T-helper 2 cell (primary cell): ENCODE measurements around the gene SMIM22.
A peak's percentile ranks its signal among the peaks of the same experiment; 100 is the strongest.

Source experiments
- DNase-seq, 5 experiments: peaks; one replicate each; pipeline versions ENCODE4 v3.0.0 to v3.0.0-alpha.2; 2012 to 2022

The SMIM22 gene

DNA sequence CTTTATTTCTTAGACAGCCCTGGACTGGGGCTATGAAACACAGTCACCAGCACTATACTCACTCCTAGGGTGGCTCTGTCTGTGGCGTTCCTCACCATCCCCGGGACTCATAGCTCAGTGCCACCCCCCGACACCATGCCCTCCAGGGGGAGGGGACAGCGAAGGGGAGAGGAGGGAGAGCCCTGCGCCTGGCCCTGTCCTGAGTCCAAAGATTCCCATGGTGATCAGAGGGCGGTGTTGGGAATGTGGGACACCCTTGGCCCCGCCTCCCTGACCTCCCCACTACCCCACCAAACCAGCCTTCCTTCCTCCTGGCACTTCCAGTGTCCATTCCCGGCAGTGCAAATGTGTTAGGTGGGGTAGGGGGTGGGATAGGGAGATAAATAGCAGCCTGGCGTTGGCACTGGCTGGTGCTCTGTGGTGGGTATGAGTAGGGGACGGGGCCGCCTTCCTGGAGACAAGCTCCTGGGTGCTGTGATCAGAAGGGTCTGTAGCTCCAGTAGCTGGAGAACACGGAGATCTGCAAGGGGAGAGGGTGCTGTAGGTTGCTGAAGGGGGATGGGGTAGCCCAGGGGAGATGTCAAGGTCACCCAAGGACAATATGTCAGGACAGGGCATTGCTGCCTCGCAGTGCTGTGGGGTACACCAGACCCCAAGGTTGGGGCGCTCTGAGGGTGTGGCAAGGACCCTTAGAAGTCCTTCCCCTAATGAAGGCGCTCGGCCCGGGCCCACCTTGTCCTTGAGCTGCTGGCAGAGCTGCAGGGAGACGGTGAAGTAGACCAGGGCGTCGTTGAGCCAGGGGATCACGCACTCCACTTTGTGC lies 2.0 kb downstream of the SMIM22 start:
- DNase-seq, result no peak

GRCh38 chr16:4797805-4798252 lies 2.7 kb downstream of the SMIM22 start:
- no peak for DNase-seq

DNA sequence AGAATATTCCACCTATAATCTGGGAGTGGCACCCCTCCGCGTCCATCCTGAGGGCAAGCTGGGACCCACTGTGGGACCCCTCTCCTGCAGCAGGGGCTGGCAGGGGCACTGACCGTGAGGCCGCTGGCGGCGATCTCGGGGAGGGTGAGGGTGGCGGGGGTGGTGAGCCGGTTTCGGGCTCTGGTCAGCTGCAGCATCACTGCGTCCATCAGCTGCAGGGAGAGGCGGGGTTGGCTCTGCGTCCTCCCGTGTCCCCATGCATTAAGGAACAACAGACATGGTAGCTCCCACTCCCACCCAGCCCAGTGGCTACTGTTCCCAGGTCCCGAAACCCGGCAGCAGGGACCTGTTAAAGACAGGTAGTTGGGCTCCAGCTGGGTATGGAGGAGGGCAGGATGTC lies 3.3 kb downstream of the SMIM22 start:
- DNase-seq, result no peak

DNA sequence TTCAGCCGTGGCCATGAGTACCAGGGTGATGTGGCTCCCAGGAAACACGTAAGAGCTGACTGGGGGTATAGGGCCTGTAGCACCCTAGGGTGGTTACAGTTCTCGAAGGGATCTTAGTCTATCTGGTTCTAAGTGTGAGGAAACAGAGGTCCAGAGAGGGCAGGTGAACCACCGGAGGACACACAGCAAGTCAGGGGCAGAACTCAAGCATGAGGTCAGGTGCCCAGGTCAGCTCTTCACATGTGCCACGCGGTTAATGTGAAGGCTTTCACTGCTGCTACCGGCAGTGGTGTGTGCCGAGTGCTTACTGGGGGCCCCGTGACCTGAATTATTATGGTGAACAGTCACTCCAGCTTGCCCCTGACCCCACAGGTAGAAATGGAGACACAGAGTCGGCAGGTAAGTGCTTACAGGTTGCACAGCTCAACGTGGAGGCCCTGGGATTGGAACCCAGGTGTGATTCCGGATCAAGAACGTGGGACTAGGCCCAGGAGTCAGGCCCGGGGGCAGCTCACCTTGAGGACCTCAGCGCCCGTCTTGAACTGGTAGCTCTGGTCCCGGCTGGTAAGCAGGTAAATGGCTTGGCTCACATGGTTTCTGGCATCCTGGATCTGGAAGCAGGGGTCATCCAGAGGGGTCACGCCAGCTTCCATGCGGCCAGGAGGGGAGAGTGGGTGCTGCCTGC lies 4.1 kb downstream of the SMIM22 start:
- no peak for DNase-seq

DNA sequence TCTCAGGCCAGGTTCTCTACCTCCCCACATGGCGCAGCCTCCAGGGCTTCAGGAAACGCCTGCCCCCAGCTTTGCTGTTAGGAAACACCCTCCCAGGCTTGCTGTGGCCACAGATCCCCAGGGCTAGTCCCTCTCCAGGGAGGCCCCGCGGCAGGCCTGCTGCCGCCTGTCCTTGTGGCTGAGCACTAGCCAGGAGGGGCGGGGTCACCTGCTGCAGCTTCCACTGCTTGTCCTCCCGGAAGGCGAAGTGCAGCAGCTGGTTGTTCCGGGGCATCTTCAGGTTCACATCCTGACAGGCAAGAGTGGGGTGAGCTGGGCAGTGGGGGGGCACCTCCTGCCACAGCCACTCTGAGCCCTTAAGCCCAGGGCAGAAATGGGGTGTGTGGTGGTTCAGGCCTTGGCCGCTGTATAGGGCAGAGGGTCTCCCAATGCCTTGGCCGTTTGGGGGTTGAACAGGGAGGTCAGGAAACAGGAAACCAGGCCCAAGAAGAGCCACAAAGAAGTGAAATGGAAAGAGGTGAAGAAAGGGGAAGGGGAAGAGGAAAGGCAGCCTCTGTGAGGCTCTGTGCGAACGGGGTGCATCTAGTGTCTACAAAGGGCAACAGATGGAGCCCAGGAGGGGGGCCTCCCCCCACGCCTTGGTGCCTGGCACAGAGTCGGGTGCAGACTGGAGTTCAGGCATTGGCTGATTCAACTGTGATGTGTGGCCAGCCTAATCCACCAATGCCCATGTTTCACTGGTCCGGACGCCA lies 5.3 kb downstream of the SMIM22 start:
- no peak for DNase-seq

- DNase-seq, result no peak
Measured at GRCh38 chr16:4801051-4801961, 6.1 kb downstream of the SMIM22 start.

GRCh38 chr16:4801962-4802658 lies 6.9 kb downstream of the SMIM22 start, which contains the start of gene ROGDI:
TSS of gene ROGDI (minus strand) at chr16:4802633. CDS start at chr16:4802571, 62 bp downstream.
- peak; percentile 59 to 85 (median 80) for DNase-seq

DNA sequence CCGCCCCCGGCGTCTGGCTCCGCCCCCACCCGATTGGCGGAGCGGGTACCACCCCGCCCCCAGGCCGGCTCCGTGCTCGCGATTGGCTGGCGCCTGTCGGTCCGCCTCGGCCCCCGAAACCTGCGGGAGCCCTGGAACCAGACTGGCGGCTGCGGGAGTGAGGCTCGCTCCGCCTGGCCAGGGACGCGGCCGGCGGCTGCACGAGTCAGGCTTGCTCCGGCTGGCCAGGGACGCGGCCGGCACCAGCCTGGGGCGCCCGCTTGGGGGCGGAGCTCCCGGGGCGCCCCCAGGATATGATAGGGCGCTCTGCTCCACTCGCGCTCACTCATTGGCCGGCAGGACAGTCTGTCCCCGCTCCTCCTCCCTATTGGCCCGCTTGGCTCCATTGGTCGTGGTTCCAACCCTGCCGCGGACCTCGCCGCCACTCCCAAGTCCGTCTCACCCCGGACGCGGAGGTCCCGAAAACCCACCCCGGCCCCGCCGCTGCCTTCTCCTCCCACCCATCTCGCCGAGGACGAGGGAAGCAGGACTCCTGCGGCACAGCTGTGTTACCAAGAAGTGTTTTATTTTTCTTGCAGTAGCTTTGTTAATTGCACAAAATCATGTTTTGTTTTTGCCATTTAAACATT lies 7.6 kb downstream of the SMIM22 start:
- peak; percentile 81 to 91 (median 84) for DNase-seq

DNA sequence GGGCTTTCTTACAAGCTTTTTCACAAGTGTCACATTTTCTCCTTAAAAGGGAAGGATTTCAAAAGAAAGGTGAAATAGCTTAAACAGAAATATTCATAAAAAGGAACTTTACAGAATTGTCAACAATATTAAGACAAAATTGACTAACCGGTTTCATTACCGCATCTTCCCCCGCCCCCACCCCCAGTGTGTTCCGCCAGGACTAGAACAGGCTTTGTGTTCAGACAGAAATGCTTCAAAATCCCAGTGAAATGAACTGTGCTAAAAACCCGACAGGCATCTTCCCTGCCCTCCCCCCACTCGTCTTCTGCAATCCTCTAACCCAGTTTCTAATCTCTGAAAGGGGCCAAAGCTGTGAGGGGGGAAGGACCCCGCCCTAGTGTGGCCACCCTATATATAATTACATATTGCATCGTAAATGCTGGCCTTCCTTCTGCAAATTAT lies 8.3 kb downstream of the SMIM22 start:
- no peak for DNase-seq

DNA sequence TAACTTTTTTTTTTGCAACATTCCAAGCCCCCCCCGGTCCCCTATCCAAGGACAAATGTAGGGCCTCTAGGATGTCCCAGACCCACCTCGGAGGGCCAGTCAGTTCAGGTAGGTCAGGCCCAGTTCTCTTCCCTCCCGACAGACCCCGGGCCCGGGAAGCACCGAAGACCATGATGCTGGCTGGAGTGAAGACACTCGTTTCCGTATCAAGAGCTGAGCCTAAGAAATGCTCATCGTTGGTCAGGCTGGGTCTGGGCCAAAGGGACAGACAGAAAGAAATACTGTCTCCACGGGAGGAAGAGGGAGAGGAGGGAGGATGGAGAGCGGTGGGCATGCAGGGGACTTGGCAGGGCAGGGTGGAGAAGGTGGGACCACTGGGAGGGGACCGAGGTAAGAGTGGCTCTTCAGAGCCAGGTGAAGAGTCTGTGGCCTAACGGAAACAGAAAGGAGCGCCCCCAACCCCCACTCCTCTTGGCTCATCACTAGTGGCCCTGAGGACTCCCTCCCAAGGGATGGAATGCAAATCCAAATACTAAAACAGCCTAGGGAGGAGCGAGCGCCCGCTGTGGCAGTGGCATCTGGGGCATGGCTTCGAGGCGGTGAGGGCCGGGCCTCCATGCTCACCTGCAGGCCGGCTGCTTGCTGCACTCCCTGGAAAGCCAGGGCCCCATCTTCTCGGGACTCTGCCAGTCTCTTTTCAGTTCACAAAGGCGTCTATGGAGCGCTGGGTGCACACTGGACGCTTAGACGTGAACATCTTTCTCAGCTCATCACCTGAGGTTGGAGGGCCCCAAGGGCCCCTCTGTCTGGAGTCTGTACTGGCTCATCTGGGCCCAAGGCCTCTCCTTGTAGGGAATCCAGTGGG lies 9.0 kb downstream of the SMIM22 start:
- no peak for DNase-seq

DNA sequence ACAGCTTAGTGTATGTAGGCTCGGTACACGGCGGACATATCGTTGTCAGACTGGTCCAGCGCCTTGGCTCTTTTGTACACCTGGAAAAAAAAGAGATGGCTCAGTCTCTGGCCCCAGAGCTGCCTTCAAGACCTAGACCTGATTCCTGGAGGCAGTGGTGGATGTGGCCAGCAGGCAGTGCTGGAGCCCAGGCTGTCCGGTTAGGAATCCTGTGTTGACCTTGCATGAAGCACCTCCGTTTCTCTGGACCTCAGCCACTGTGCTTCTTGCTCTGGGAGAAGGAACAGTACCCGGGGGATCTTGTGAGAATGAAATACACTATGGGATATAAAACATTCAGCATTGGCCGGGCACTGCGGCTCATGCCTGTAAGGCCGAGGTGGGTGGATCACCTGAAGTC lies 10.1 kb downstream of the SMIM22 start:
- no peak for DNase-seq

DNA sequence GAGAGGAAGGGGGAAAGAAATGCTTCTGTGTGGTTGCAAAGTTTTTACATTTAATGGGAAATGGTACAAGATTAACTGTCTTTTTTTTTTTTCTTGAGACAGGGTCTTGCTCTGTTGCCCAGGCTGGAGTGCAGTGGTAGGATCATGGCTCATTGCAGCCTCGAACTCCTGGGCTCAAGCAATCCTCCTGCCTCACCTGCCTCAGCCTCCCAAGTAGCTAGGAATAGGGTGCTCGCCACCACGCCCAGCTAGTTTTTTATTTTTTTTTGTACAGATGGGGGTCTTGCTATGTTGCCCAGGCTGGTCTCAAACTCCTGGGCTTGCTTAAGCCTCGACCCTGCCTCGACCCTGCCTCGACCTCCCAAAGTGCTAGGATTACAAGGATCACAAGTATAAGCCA lies 11.1 kb downstream of the SMIM22 start:
- no peak for DNase-seq

DNA sequence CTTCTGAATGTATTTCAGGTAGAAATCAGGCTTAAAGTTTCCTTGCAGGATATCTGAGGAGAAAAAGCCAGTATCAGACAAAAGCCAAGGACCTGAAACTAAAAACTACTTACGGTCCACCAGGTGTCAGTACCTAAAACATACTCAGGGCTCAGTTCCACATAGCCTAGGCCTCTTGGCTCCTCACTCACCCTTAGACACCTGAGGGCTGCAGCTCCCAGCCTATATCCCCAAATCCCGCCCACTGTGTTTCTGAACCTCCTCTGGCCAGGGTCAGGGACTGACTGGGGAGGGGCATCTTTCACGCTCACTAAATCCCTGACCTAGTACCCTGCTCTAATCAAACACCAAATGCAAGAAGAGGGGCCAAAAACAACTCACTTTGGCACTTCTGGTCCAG lies 16.1 kb downstream of the SMIM22 start:
- no peak for DNase-seq

- no peak for DNase-seq
Measured at GRCh38 chr16:4811773-4812172, 16.6 kb downstream of the SMIM22 start.

GRCh38 chr16:4813251-4814003 lies 18.3 kb downstream of the SMIM22 start:
- DNase-seq, result no peak

GRCh38 chr16:4814046-4814445 lies 18.9 kb downstream of the SMIM22 start:
- no peak for DNase-seq

GRCh38 chr16:4814542-4815173 lies 19.5 kb downstream of the SMIM22 start:
- DNase-seq, result no peak

- no peak for DNase-seq
Measured at GRCh38 chr16:4820652-4821051, 25.5 kb downstream of the SMIM22 start.

DNA sequence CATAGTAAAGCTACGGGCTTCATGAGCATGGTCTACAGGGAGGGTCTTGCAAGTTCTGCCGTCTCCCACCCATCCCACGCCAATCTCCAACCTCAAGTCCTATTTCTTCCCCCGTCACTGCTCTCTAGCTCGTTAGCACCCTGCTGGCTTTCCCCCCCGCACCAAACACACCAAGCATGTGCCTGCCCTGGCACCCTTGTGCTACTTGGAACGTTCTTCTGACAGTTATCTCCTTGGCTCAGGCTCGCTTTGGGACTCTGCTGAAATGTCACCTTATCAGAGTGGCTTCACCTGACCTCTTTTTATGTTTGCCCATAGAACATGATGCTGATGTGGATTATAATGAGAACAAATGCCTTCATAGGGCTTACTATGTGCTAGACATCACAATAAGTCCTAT lies 30.0 kb downstream of the SMIM22 start:
- DNase-seq, result no peak
